Measurements from ENCODE around the gene ENOSF1.
"Not testable (repeated sequence)": the region's sequence is repeated elsewhere in the genome, so short reads cannot be mapped to it uniquely, and the experiment has no call there.

The ENOSF1 gene

DNA sequence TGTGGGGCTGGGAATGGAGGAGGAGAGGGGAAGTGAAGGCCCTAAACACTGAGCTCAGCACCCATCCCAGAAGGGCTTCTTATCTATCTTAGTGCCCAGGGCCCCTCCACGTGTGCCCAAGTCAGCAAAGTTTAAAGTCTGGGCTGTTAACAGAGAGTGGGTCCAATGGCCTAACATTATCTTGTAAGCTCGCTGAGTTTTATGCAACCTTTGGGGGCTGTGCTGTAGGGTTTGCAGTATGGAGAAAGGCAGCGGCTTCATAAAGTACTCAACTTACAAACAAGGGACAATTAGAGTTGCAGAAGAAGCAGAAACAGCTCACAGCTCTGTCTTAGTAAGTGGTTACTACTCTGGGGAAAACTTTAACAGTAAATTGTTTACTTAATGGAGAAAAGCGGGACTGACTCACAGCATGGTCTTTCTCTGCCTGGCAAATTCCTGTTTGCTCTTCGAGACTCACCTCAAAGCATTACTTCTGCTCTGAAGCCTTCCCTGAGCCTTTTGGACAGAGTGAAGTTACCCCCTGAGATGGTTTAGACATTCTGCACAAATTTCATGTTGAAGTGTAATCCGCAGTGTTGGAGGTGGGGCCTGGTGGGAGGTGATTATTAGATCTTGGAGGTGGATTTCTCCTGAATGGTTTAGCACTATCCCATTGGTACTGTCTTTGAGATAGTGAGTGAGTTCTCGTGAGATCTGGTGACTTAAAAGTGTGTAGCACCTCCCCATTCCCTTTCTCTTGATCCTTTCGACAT, 9.0 kb downstream of the ENOSF1 start:
- DNase-seq = no peak

DNA sequence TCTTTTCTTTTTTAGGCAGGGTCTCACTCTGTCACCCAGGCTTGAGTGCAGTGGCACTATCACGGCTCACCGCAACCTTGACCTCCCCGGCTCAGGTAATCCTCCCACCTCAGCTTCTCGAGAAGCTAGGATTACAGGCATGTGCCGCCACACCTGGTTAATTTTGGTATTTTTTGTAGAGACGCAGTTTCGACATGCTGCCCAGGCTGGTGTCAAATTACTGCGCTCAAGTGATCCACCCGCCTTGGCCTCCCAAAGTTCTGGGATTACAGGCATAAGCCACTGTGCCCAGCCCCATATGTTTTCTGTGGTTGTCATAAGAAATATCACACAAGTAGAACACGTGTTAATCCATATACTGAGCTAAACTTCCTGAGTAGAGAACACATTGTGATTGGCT, 14.6 kb downstream of the ENOSF1 start:
- DNase-seq = no peak

DNA sequence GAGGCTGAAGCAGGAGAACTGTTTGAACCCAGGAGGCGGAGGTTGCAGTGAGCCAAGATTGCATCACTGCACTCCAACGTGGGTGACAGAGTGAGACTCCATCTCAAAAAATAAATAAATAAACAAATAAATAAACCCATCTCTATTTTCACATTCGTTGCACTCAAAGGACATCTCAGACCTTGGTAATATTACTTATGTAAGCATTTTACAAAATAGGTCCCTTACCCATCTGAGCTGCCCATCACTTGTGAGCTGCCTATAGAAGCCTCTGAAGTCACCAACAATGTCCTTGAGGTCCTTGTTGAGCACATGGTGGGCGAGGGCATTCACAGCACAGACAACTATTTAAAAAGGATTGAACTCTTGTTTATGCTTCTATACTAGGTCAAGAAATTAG, 15.4 kb downstream of the ENOSF1 start:
- no peak for DNase-seq

DNA sequence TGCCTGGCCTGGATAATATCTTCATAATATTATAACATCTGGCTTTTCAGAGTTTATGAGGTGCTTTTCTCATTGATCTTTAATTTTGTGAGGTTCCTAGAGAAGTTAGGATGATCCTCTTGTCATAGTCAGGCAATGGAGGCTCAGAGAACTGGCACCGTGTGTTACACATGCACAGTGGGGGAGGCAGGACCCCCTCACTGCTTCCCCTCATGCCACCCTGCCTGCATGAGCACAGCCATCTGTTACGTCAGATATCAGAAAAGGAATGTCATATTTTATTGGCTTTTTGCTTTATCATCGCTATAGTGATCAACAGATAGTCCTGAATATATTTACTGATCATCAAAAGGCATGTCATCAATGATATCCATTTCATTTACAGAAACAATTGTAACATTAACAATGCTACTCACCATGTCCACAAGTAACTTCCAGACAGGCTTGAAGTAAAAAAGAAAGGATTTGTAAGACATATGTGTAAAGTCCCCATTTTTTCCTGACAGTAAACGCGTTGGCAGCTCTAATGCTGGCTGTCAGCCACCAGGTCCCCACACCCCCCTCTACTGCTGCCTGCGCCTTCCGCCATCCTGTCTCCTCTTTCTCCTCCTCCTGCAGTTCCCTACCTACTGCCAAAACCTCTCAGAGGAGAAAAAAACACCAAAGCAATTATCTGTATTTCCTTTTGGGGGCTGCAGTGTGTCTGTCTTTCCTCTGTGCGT, 18.8 kb downstream of the ENOSF1 start:
- DNase-seq = no peak

DNA sequence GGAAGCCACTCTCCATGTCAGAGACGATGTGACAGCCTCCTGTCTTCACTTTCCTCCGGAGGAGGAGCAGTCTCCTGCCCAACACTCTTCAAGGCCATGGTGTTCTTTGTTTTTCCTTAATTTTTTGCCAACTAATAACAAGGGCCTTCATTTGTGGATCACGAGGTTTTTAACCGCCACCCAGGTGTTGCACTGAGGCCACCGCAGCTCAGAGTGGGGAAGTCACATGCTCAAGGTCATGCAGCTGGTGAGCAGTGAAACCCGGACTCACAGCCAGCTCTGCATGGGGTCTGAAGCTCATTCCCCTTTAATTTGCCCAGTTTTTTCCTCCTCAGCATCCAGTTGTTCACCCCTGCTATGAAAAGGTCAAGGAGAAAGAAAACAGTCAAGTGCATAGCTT, 19.6 kb downstream of the ENOSF1 start:
- no peak for DNase-seq

DNA sequence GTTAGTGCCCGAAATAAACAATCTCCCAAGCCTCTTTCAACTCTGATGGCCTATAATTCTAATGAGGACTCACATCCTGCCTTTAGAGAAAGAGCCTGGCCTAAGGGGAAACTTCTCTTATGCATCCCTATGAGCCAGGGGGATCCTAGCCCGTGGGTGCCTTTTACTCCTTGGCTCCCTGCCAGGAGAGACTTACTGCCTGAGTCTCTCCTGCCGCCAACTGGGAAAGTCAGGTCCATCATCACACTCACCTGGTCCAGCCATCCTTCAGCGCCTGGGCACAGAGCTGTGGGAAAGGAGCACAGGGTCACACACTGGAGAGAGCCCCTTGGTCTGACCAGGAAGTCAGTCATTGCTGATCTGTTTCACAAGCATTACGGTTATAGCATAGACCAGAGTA, 24.1 kb downstream of the ENOSF1 start:
- no peak for DNase-seq

DNA sequence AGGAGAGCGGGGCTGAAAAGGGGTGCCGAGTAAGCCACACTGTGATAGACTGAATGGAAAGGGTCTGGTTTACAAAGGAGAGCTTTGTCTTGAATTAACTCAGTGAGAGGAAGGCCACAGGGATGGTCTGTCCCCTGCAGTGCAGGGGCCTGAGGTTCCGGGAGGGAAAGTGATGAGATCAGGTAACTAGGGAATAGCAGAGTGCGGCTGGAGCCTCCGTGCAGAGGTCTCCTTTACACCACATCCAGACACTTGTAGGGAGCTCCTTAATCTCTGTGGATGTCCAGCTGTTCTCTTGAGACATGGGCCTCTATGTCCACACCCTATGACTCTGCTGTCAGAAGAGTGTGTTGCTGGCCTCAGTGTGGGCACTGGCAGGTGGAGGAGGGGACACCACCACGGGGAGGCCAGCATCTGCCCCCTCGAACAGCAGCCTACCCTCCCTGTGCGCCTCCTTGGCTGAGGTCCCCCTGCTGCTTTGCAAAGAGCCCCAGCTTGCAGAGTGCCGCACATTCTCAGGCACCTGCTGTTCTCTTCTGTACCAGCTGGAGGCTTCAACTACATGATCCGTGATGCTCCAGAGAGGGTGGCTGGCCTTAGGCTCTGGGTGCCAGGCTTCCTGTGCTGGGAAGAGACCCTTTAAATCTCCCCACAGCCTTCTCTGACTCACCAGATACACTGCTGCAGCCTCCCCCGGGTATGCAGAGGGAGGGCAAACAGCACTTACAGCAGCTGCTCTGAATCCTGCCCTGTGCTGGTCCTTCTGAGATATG, 25.9 kb downstream of the ENOSF1 start:
- no peak for DNase-seq

DNA sequence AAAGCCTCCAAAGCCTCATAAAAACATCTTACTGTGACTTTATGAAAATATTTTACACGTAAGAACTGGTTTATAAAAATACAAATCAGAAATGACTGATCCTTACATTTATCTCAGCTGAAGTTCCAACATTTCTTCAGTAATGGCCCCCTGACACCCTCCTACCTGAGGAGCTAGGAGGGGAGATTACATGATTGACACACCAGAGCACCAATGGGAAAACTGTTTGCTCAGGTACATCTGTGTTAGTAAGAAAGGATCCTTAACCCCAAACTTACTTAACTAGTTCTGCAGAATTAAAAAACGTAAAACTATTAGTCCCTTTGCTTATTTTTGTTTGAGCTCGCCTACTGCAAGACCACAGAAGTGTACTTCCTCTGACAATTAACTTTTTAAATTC, 27.0 kb downstream of the ENOSF1 start:
- no peak for DNase-seq

DNA sequence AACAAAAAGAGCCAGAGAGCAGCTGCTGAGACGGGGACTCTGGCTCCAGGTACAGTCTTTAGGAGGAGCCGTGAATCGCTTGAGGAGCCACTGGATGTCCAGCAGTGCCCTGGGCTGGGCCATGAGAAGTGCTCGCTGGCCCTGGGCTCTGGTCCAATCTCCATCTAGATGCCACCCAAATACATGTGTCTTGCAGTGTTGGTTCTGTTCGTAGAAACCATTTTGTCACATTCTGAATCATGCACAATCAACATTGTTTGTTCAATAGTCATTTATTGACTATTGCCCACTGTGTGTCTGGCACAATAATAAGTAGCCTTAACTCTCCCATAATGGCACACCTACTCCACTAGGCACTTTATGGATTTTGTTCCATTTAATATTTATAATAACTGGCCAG, 28.9 kb downstream of the ENOSF1 start:
- DNase-seq = no peak

DNA sequence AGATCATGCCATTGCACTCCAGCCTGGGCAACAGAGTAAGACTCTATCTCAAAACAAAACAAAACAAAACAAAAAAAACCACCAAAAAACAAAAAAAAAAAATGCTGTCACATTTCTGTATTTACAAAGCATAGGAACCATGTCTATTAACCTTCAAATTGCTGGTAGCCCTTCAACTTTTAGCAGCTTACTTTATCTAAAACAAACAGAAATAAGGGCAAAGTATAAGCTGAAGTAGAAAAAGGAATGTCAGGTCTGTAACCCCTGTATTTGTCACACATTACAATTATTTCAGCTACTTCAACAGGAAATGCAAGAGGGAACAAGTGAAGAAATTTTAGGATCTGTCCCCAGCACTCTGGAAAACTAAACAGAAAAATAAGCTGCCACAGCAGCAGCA, 29.6 kb downstream of the ENOSF1 start:
- no peak for DNase-seq

DNA sequence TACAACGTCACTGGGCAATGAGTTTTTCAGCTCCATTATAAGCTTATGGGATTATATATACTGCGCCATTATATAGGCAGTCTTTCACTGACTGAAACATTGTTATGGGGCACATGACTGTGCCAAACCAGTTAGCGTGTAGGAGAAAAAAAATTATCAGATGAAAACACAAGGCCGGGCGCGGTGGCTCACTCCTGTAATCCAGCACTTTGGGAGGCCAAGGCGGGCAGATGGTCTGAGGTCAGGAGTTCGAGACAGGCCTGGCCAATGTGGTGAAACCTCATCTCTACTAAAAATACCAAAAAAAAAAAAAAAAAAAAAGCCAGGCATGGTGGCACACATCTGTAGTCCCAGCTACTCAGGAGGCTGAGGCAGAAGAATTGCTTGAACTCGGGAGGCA, 30.0 kb downstream of the ENOSF1 start:
- not testable (repeated sequence) for DNase-seq

DNA sequence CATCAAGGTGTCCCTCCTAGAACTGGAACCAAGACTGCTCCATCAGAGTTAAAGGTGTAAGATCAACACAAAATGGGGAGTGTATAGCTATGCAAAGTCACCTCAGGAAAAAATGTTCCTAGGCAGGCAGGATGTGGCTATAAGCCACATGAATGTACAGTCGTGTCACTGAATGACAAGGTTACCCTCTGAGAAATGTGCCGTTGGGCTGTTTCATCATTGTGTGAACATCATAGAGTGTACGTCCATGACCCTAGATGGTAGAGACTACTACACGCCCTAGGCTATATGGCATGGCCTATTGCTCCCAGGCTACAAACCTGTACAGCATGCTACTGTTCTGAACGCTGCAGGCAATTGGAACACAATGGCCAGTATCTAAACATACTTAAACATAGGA, 30.4 kb downstream of the ENOSF1 start:
- DNase-seq = no peak

DNA sequence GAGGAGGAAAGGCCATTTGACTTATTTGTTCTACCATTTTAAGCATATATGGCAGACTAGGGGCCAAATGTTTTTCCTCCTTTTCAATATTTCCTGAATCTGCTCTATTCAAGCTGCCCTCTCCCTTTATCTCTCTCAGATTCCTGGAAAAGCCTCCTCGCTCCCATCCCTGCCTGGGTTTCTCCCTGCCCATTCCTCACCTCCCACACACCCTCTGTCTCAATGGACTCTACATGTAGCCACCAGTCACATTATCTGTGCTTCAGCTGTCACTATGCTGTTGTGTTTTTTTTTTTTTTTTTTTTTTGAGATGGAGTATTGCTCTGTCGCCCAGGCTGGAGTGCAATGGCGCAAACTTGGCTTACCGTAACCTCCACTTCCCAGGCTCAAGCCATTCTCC, 32.0 kb downstream of the ENOSF1 start:
- no peak for DNase-seq

DNA sequence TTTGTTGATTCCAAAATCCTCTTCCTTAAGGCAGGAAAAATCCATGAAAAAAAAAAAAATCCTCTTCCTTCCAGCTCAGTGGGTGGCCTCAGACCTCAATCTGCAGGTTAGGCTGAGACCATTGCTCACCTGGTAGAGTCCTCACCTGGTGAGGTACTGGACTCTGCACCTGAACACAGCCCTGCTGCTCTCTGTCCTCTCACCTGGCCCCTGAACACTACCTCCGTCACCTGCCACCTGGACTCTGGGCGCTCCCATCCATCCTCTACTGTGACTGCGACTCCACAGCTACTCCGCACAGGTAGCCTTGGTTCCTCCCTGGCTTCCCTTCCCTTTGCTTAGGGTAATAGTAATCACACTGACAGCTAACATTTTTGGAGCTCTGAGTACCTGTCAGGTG, 32.9 kb downstream of the ENOSF1 start:
- DNase-seq = no peak

DNA sequence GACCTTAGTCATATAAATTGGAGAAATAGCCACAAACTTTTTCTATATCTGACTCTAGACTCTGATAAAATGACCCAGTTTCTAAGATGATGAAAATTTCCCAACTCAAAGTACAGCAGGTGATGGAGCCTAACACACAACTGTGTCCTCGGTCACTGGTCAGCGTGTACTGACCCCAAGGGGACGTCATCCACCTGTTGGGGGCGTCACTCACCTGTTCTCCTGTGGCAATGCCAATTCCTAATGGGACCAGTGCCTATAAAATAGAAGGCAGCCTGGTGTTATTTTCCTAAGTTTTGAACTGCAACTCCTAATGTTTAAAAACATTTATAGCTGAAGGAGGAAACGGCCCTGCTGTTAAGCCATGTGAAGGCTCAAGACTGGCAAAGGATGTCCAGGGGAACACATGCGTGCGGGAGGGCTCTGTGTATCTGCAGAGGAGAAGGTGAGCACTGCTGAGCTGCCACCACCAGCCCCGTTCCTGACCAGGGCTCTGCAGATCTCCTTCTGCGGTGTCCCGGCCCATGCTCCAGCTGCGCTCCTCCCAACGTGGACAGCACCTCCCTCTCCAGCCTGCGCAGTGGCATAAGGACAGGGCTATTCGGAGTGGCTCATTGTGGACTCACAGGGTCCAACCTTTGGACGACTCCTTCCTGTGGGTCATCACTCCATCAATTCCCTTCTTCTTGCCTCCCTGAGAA, 33.8 kb downstream of the ENOSF1 start:
- DNase-seq = no peak

DNA sequence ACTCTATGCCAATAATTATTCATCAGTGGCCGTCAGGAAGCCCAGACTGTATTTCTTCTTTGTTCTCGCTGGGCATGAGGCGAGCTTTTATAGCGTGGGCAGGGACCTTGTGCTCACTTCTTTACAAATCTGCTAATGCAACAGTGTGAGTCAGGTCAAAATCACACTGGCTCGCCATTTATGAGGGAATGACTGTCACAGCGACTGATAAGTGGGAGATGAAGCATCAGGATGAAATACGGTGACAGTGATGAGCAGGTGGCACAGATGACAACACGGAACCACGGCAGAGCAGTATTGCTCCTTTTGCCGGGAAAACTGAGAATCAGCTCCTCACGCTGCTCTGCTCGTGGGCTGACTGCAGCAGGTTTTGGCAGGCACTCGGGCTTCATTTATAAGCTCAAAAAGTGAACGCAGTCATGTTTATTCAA, 34.5 kb downstream of the ENOSF1 start:
- no peak for DNase-seq

DNA sequence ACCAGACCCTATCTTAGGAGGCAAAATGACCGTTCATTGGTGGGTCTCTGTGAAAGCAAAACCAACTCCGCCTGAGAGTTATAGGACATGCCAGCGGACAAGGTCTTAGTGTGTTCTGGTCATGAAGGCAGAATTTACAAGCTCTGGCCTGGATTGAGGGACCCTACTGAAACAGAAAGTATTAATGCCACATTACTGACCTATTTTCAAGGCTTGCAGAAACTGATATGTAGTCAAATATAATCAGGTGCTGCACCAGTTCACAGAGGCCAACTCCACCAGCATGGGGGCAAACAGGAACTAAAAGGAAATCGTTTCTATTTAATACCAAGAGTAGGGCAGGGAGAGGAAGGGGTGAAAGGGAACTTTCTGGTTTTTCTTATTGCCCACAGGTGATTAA, 35.3 kb downstream of the ENOSF1 start:
- DNase-seq = no peak

DNA sequence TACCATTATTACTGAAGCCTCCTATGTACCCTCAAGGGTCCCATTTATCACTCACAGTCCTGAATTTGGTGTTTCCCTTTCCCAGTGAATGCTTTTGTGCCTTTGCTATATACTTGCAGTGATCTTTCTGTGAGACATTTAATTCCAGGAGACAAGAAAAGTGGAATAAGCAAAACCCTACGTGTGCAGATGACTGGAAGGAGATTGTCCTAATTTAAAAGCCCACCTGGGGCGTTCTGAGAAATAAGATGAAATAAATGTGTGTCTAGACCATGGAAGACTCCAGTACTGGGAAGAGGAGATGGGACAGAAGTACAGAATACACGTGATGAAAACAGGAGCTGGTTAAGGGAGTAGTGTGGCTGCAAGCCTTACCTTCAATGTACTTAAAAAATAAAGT, 35.7 kb downstream of the ENOSF1 start:
- no peak for DNase-seq

DNA sequence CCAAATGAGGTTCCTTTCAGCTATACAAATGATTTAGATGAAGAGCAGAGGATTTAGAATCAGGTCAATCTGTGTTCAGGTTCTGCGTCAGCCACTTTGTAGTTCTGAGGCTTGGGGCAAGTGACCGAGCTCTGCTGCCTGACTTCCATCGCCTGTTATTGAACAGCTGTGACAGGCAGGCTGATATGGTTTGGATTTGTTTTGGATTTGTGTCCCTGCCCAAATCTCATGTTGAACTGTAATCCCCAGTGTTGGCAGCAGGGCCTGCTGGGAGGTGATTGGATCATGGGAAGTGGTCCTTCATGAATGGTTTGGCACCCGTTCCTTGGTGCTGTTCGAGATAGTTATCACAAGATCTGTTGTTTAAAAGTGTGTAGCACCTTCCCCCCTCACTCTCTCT, 36.4 kb downstream of the ENOSF1 start:
- no peak for DNase-seq

DNA sequence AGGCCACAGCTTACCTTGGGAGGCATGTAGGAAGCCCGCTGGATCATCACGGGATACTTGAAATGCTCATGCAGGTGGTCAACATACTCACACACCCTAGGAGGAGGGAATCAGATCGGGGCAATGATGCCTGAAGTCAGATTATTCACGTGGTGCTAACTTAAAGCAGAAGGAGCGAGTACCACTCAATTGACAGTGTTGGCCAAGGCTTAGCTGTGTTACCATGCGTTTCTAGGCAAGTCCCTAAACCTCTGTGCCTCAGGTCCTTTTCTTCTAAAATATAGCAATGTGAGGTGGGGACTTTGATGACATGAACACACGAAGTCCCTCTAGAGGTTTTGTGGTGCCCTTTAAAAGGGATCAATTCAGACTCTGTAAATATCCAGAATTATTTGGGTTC, 37.1 kb downstream of the ENOSF1 start:
- DNase-seq = no peak

DNA sequence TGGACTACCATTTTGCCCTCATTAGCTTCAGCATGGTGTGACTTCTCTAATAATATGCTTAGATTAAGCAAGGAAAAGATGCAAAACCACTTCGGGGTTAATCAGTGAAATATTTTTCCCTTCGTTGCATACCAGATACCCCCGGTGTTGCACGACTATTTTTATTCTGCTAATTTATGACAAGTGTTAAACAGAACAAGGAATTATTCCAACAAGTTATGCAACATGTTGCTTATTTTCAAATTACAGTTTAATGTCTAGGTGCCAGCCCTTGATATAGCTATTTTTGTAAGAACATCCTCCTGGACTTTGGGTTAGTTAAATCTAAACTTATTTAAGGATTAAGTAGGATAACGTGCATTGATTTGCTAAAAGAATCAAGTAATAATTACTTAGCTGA, 38.7 kb downstream of the ENOSF1 start:
- DNase-seq = no peak

DNA sequence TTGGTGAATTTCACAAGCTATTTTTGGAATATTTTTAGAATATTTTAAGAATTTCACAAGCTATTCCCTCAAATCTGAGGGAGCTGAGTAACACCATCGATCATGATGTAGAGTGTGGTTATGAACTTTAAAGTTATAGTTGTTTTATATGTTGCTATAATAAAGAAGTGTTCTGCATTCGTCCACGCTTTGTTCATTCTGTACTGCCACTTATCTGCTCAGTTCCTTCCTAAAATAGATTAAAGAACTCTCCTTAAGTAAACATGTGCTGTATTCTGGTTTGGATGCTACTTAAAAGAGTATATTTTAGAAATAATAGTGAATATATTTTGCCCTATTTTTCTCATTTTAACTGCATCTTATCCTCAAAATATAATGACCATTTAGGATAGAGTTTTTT, 39.1 kb downstream of the ENOSF1 start:
- DNase-seq = no peak

DNA sequence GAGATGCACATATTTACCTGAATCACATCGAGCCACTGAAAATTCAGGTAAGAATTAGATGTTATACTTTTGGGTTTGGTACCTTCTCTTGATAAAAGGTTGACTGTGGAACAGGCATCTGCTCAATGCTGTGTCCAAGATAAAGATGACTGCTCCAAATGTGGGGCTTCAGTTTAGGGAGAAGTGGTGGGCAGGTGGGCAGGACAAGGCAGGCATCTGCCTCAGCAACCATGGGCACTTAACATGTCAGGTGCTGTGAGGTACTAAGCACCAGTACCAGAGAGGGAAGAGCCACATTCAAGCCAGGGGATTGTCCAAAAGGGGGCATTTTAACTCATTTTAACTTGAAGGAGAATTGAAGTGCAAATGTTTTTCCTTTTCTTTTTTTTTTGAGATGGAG, 41.0 kb downstream of the ENOSF1 start:
- DNase-seq = no peak

All from right forelimb (tissue), 1 donor.